HepG2 (cell line): ENCODE results near the gene TEAD3. TPM values are rescaled to one million over a fixed set of nuclear protein-coding genes. Genes with fewer than 3 reads are reported as not detected.

ENCODE experiments used
- ATAC-seq: fragments of 200-7000 bp; cut with Tn5 transposase; 3 replicates; pipeline ENCODE4 v1.9.1; 2020; ENCODE audit warnings: mild to moderate bottlenecking, moderate library complexity
- BruUV-seq: library from RNA; stranded (reverse); fragments of 400-500 nt; replicated peaks from 2 replicates; lab custom pipeline; 2021; lab: Mats Ljungman, UMichigan
- CTCF ChIA-PET: fragments of 300-600 bp; formaldehyde crosslinking; extraction: SDS; loops from one replicate; lab custom pipeline; 2021; ENCODE audit warnings: low total read pairs, inconsistent platforms, low intra/inter-chr PET ratio; lab: Yijun Ruan, JAX
- POLR2A ChIA-PET: fragments of 350-600 bp; sonication (Branson Sonifier 250); formaldehyde crosslinking; loops from one replicate; lab custom pipeline; 2020; ENCODE audit warnings: antibody characterized with exemption, inconsistent platforms; lab: Yijun Ruan, JAX
- DNase-seq: peaks from one replicate; pipeline ENCODE4 v3.0.0-alpha.2; 2015; ENCODE audit warnings: low spot score
- FAIRE-seq: peaks from 3 replicates; lab custom pipeline; 2011; peaks lifted over from hg19 to GRCh38; lab: Jason Lieb, UNC
- H2AFZ ChIP-seq: one replicate; pipeline ENCODE4 v1.6.1; 2011; ENCODE audit warnings: low read length, inconsistent platforms
- H3K27ac ChIP-seq: fragments of 300-600 bp; 3 replicates; pipeline ENCODE4 v1.8.0; 2011; ENCODE audit warnings: mixed run types, mild to moderate bottlenecking, mixed read lengths, low read length, inconsistent platforms; ENCODE audit not compliant: insufficient read depth; ENCODE audit errors: extremely low read length
- H3K27me3 ChIP-seq, 2 experiments: fragments of 200-600 bp in 1 of 2; 2 replicates in 1 of 2; 3 replicates in 1 of 2; pipeline versions ENCODE4 v1.6.0 to v1.8.0; 2011; ENCODE audit warnings: low read length in 2 of 2, mild to moderate bottlenecking in 2 of 2, moderate library complexity in 2 of 2, inconsistent platforms in 1 of 2; ENCODE audit not compliant: insufficient read depth in 2 of 2, control insufficient read depth in 1 of 2
- H3K36me3 ChIP-seq, 2 experiments: fragments of 200-600 bp in 1 of 2; replicated peaks in 1 of 2; 2 replicates in 1 of 2; 3 replicates in 1 of 2; pipeline versions ENCODE4 v1.5.1 to v1.8.0; 2011; ENCODE audit warnings: low read length in 2 of 2, inconsistent platforms in 1 of 2; ENCODE audit not compliant: insufficient read depth in 2 of 2, control insufficient read depth in 1 of 2
- H3K4me1 ChIP-seq: 2 replicates; pipeline ENCODE4 v1.5.1; 2012; ENCODE audit warnings: low read length, inconsistent platforms; ENCODE audit not compliant: insufficient read depth
- H3K4me2 ChIP-seq: 2 replicates; pipeline ENCODE4 v1.6.0; 2011; ENCODE audit warnings: low read depth, low read length, inconsistent platforms
- H3K4me3 ChIP-seq, 3 experiments: fragments of 200-600 bp in 1 of 3; sonication (generic), shearing (Covaris generic) in 1 of 3; replicated peaks in 1 of 3; 2 replicates each; pipeline ENCODE4 v1.5.1; 2011 to 2016; ENCODE audit warnings: low read length in 3 of 3, inconsistent platforms in 2 of 3, low read depth in 2 of 3, mild to moderate bottlenecking in 2 of 3, control low read depth in 1 of 3, mixed read lengths in 1 of 3; ENCODE audit not compliant: insufficient read depth in 1 of 3
- H3K79me2 ChIP-seq: one replicate; pipeline ENCODE4 v1.6.1; 2011; ENCODE audit warnings: low read length, inconsistent platforms; ENCODE audit not compliant: insufficient read depth
- H3K9ac ChIP-seq: 2 replicates; pipeline ENCODE4 v1.6.0; 2011; ENCODE audit warnings: mild to moderate bottlenecking, low read depth, low read length, inconsistent platforms; ENCODE audit not compliant: insufficient read depth
- H3K9me3 ChIP-seq: 2 replicates; pipeline ENCODE4 v1.5.1; 2012; ENCODE audit warnings: mild to moderate bottlenecking, low read length
- H4K20me1 ChIP-seq: 2 replicates; pipeline ENCODE4 v1.6.0; 2011; ENCODE audit warnings: inconsistent platforms, mild to moderate bottlenecking, low read length, moderate library complexity; ENCODE audit not compliant: insufficient read depth
- BATF2 ChIP-seq: sonication (generic); formaldehyde crosslinking; IDR thresholded peaks from 2 replicates; pipeline ENCODE4 v1.8.0; 2022; ENCODE audit warnings: mild to moderate bottlenecking, missing genetic modification reagents, moderate library complexity
- HDAC6 ChIP-seq: fragments of 200-600 bp; sonication (generic); IDR thresholded peaks from 2 replicates; pipeline ENCODE4 v1.7.0; 2017; ENCODE audit warnings: mild to moderate bottlenecking, antibody characterized with exemption, low read length, low read depth
- KDM6A ChIP-seq: IDR thresholded peaks from 2 replicates; pipeline ENCODE4 v1.6.1; 2016; ENCODE audit warnings: low read depth
- MLXIP ChIP-seq: sonication (generic); formaldehyde crosslinking; IDR thresholded peaks from 2 replicates; pipeline ENCODE4 v1.9.0; 2021; ENCODE audit warnings: missing genetic modification reagents, borderline replicate concordance
- MTF1 ChIP-seq: sonication (generic); formaldehyde crosslinking; IDR thresholded peaks from 2 replicates; pipeline ENCODE4 v1.5.0; 2020; ENCODE audit warnings: missing genetic modification reagents
- MYNN ChIP-seq: sonication (generic); formaldehyde crosslinking; IDR thresholded peaks from 2 replicates; pipeline ENCODE4 v1.4.0; 2020; ENCODE audit warnings: mild to moderate bottlenecking, low read depth, missing genetic modification reagents
- RXRB ChIP-seq: IDR thresholded peaks from 2 replicates; pipeline ENCODE4 v1.6.1; 2016; ENCODE audit warnings: borderline replicate concordance, missing genetic modification reagents, missing compliant biosample characterization
- SMAD9 ChIP-seq: sonication (generic); formaldehyde crosslinking; IDR thresholded peaks from 2 replicates; pipeline ENCODE4 v1.5.1; 2020; ENCODE audit warnings: mild to moderate bottlenecking, missing genetic modification reagents
- SRSF9 ChIP-seq: fragments of 200-400 bp; formaldehyde crosslinking; IDR thresholded peaks from 2 replicates; pipeline ENCODE4 v1.6.1; 2018; ENCODE audit warnings: borderline replicate concordance, mild to moderate bottlenecking, low read depth, low read length; ENCODE audit not compliant: insufficient read depth, poor library complexity, severe bottlenecking
- ZNF543 ChIP-seq: sonication (generic); formaldehyde crosslinking; IDR thresholded peaks from 2 replicates; pipeline ENCODE4 v1.4.0; 2020; ENCODE audit warnings: mild to moderate bottlenecking, missing genetic modification reagents
- WGBS: methylation state at CpG from one replicate; pipeline ENCODE4 v1.1.6; 2017; ENCODE audit warnings: low lambda C conversion rate; 5-methylcytosine and 5-hydroxymethylcytosine counted together
- in situ Hi-C: cut with HindIII; loops from 2 replicates; pipeline ENCODE4 v1.10.0; 2017; ENCODE audit warnings: low pct_unique_long_range_greater_than_20kb; ENCODE audit not compliant: extremely low pct_ligation_motif_present
- intact Hi-C: fragments of 100-400 bp; cut with micrococcal nuclease; formaldehyde crosslinking; loops from one replicate; pipeline ENCODE4 v1.10.0; 2022; ENCODE audit not compliant: unreplicated experiment
- polyA plus RNA-seq, 8 experiments: library from polyadenylated mRNA; depleted of rRNA in 3 of 8; stranded (reverse) in 7 of 8; unstranded in 1 of 8; fragments of >200 nt; fragmentation: Illumina TruSeq in 4 of 8; extraction: Trizol in 4 of 8; gene quantifications; 2 replicates each; pipeline versions ENCODE4 v1.2.1 to v1.2.3, GENCODE V29; 2011 to 2016; ENCODE audit warnings: low read depth in 4 of 8, missing spikeins in 1 of 8, mixed read lengths in 1 of 8; ENCODE audit not compliant: insufficient read depth in 1 of 8
- total RNA-seq, 5 experiments: library from RNA; depleted of rRNA; stranded (reverse); fragments of >200 nt; fragmentation: Illumina TruSeq; extraction: Trizol; gene quantifications; 2 replicates each; pipeline ENCODE4 v1.2.3, GENCODE V29; 2016; ENCODE audit warnings: low read depth in 1 of 5

Gene TEAD3
- total and polyA plus RNA-seq, 2 of the 13 experiments (the other 11 are each of a cell fraction or from before 2014, with no cell fraction given) = 15.1 to 16.5 TPM

GRCh38 chr6:35453236-35453635 is 43.6 kb downstream of the TEAD3 start:
- no peaks in the 10 kb centered on the region for H3K79me2 ChIP-seq
- peaks cover 2 to 22% of the 10 kb centered on the region in 2 experiments; a peak in 2 of 5 replicates for H3K27me3 ChIP-seq
- no peak overlapping the region for H3K27ac ChIP-seq
- intact Hi-C loops = no loop called here
- H3K4me1 ChIP-seq = peaks cover 49% of the 10 kb centered on the region
- DNase-seq = no peak
- 0 out of 2 replicates have a peak, but pooled peaks have one; percentile 9 for TF ChIP-seq ZNF543 (CRISPR knock-in tag)
- TF ChIP-seq SMAD9 = no peak
- CTCF ChIA-PET = interaction anchor here (5.1 kb wide), 1 partner anchor 112 kb away, joined by 87 read pairs; the partner anchor contains the start of gene PPARD
- in situ Hi-C loops = loop anchor here (5.0 kb wide), 1 partner anchor 111 kb away; the partner anchor contains the start of gene PPARD
- H3K9me3 ChIP-seq = no peaks in the 10 kb centered on the region
- peak overlapping the region; percentile 95 for H3K4me2 ChIP-seq
- POLR2A ChIA-PET = interaction anchor here (1.2 to 1.7 kb wide), 2 partner anchors 15 to 19 kb away, joined by 3 to 15 read pairs; partner anchors contain the start of gene RPL10A
- no peak for ATAC-seq
- no peaks in the 10 kb centered on the region for H4K20me1 ChIP-seq
- H3K9ac ChIP-seq = peak overlapping the region; percentile 60; the same call in 1 of the 2 replicates
- no peak for FAIRE-seq
- peak overlapping the region; percentile 18 for H2AFZ ChIP-seq
- H3K36me3 ChIP-seq = peaks cover 8 to 16% of the 10 kb centered on the region in 2 experiments; a peak in 4 of 5 replicates
- peak overlapping the region in 2 of 3 experiments; percentile 56 to 77; a peak in 4 of 6 replicates for H3K4me3 ChIP-seq
- WGBS = 42% methylated on average over 3 of the region's 3 CpGs
- TSS peak; percentile 68 for BruUV-seq

GRCh38 chr6:35452183-35453090 is 44.4 kb downstream of the TEAD3 start, which contains the start of gene FANCE:
TSS of gene FANCE (plus strand) at chr6:35452338. CDS start at chr6:35452546, 208 bp downstream.
- BruUV-seq = no TSS peak
- peak within 1 kb of the TSS; percentile 60 for H3K9ac ChIP-seq
- ATAC-seq (peak; percentile 88), FAIRE-seq (peak; percentile 51), DNase-seq (peak; percentile 84)
- H4K20me1 ChIP-seq = no peaks in the 10 kb centered on the region
- intact Hi-C loops = loop anchor here (1.0 kb wide), 1 partner anchor 16 kb away; the partner anchor contains the start of gene RPL10A
- in situ Hi-C loops = loop anchor here (5.0 kb wide), 1 partner anchor 110 kb away; the partner anchor contains the start of gene PPARD
- H3K79me2 ChIP-seq = no peaks in the 10 kb centered on the region
- CTCF ChIA-PET = interaction anchor here (5.1 kb wide), 1 partner anchor 111 kb away, joined by 87 read pairs; the partner anchor contains the start of gene PPARD
- peaks cover 8 to 12% of the 10 kb centered on the region in 2 experiments; a peak in 4 of 5 replicates for H3K36me3 ChIP-seq
- H3K27me3 ChIP-seq = peaks cover 3 to 22% of the 10 kb centered on the region in 2 experiments; a peak in 2 of 5 replicates
- POLR2A ChIA-PET = interaction anchor here (0.6 to 2.8 kb wide), 10 partner anchors 13 to 155 kb away, joined by 3 to 15 read pairs (median 4); partner anchors contain the start of genes DEF6, PPARD and RPL10A
- peak within 1 kb of the TSS; percentile 56 to 79 (median 77) for H3K4me3 ChIP-seq
- H3K4me1 ChIP-seq = peaks cover 49% of the 10 kb centered on the region
- H3K9me3 ChIP-seq = no peaks in the 10 kb centered on the region
- H2AFZ ChIP-seq = peak within 1 kb of the TSS; percentile 82
- H3K4me2 ChIP-seq = peak within 1 kb of the TSS; percentile 95
- peak within 1 kb of the TSS; percentile 54 for H3K27ac ChIP-seq
- WGBS = 2% methylated on average over 59 of the region's 87 CpGs
- TF ChIP-seq MLXIP (CRISPR knock-in tag) = no peak; the same call in 1 of the 2 replicates
- TF ChIP-seq RXRB (CRISPR knock-in tag) = peak; percentile 66
- no peak for TF ChIP-seq SRSF9
- no peak for TF ChIP-seq HDAC6
- no peak for TF ChIP-seq BATF2 (CRISPR knock-in tag)
- no peak for TF ChIP-seq KDM6A
- no peak for TF ChIP-seq MYNN (CRISPR knock-in tag)
- peak; percentile 43; the same call in 1 of the 2 replicates for TF ChIP-seq MTF1 (CRISPR knock-in tag)
